Measurements from ENCODE around the gene LDAH.

- TF ChIP-seq, protein P1, sequence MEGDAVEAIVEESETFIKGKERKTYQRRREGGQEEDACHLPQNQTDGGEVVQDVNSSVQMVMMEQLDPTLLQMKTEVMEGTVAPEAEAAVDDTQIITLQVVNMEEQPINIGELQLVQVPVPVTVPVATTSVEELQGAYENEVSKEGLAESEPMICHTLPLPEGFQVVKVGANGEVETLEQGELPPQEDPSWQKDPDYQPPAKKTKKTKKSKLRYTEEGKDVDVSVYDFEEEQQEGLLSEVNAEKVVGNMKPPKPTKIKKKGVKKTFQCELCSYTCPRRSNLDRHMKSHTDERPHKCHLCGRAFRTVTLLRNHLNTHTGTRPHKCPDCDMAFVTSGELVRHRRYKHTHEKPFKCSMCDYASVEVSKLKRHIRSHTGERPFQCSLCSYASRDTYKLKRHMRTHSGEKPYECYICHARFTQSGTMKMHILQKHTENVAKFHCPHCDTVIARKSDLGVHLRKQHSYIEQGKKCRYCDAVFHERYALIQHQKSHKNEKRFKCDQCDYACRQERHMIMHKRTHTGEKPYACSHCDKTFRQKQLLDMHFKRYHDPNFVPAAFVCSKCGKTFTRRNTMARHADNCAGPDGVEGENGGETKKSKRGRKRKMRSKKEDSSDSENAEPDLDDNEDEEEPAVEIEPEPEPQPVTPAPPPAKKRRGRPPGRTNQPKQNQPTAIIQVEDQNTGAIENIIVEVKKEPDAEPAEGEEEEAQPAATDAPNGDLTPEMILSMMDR (IDR thresholded peaks at IDR 0.05): no peak
- no peak for TF ChIP-seq POLR2A (IDR thresholded peaks at IDR 0.05)
These were observed 26.5 kb downstream of the LDAH start for GRCh38 chr2:20796374-20796791.
